PFSK-1 (cell line): ENCODE data around the gene CD2BP2.

Experiments
- FOXP2 ChIP-seq: optimal IDR thresholded peaks from 2 replicates; pipeline ENCODE3; 2011; ENCODE audit warnings: borderline replicate concordance, control low read depth, inconsistent platforms; ENCODE audit not compliant: insufficient read depth; ENCODE audit errors: extremely low read length, extremely low read depth
- POLR2AphosphoS5 ChIP-seq: IDR thresholded peaks from 2 replicates; pipeline ENCODE4 v1.6.1; 2012; ENCODE audit warnings: low read depth, mild to moderate bottlenecking, control low read depth, low read length, moderate library complexity
- SIN3A ChIP-seq: IDR thresholded peaks from 2 replicates; pipeline ENCODE4 v1.6.1; 2012; ENCODE audit warnings: mild to moderate bottlenecking, low read length, moderate library complexity, borderline replicate concordance; ENCODE audit not compliant: insufficient read depth
- TAF1 ChIP-seq: IDR thresholded peaks from 2 replicates; pipeline ENCODE4 v1.6.1; 2012; ENCODE audit warnings: low read length, control low read depth, borderline replicate concordance; ENCODE audit not compliant: insufficient read depth
- TF ChIP-seq, protein P1 (sequence below), 2 experiments: IDR thresholded peaks; 2 replicates each; pipeline versions ENCODE4 v1.6.1 to v1.8.0; 2011 to 2012; ENCODE audit warnings: low read depth in 2 of 2, low read length in 2 of 2, control low read depth in 1 of 2, inconsistent platforms in 1 of 2, mild to moderate bottlenecking in 1 of 2, moderate library complexity in 1 of 2; ENCODE audit not compliant: insufficient read depth in 1 of 2

Gene CD2BP2

DNA sequence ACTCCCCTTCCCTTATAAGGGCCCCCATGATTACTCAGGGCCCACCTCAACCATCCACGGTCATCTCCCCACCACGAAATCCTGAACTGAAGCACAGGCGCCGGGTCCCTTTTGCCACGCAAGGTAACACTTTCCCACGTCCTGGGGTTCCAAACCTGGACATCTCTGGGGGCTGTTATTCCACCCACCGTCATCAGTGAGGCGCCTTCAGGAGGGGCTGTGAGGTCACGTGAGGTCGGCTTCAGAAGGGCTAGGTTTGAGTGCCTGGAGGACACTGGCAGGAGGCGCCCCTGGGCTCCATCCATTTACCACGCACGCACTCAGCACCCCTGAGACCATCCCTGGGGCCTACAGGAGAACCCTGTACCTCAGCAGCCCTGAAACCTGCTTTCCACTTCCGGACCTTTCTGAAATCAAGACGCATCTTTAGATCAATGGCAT, 4.1 kb downstream of the CD2BP2 start:
- TF ChIP-seq, protein P1, sequence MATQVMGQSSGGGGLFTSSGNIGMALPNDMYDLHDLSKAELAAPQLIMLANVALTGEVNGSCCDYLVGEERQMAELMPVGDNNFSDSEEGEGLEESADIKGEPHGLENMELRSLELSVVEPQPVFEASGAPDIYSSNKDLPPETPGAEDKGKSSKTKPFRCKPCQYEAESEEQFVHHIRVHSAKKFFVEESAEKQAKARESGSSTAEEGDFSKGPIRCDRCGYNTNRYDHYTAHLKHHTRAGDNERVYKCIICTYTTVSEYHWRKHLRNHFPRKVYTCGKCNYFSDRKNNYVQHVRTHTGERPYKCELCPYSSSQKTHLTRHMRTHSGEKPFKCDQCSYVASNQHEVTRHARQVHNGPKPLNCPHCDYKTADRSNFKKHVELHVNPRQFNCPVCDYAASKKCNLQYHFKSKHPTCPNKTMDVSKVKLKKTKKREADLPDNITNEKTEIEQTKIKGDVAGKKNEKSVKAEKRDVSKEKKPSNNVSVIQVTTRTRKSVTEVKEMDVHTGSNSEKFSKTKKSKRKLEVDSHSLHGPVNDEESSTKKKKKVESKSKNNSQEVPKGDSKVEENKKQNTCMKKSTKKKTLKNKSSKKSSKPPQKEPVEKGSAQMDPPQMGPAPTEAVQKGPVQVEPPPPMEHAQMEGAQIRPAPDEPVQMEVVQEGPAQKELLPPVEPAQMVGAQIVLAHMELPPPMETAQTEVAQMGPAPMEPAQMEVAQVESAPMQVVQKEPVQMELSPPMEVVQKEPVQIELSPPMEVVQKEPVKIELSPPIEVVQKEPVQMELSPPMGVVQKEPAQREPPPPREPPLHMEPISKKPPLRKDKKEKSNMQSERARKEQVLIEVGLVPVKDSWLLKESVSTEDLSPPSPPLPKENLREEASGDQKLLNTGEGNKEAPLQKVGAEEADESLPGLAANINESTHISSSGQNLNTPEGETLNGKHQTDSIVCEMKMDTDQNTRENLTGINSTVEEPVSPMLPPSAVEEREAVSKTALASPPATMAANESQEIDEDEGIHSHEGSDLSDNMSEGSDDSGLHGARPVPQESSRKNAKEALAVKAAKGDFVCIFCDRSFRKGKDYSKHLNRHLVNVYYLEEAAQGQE (IDR thresholded peaks at IDR 0.05; ENCODE audit: insufficient read depth in 1 of 2, low read depth in 2 of 2, low read length in 2 of 2), result no peak
- TF ChIP-seq FOXP2 (no peak), TAF1 (no peak), POLR2AphosphoS5 (no peak), SIN3A (no peak)

DNA sequence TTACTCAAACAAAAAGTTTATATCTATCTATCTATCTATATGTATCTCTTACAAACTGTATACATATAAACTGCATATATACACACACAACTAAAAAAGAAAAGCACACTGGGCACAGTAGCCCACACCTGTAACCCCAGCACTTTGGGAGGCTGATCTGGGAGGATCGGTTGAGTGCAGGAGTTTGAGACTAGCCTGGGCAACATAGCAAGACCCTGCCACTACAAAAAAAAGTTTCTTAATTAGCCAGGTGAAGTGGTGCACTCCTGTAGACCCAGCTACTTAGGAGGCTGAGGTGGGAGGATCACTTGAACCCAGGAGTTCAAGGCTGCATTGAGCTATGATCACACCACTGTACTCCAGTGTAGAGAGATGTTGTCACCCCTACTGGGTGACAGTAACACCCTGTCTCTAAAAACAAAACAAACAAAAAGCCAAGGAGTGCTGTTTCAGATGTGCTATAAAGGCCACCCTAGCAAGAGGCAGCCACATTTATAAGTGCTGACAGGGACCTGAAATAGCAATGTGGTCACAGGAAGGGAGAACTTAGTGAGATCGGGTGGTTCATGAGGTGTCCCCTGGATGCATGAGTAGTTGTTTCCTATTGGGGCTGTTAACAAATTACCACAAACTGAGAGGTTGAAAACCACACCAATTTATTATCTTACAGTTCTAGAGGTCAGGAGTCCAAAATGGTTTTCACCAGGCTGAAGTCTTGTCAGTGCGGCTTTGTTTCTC, 4.8 kb downstream of the CD2BP2 start:
- TF ChIP-seq, protein P1 (IDR thresholded peaks at IDR 0.05; ENCODE audit: insufficient read depth in 1 of 2, low read depth in 2 of 2, low read length in 2 of 2), result no peak
- TF ChIP-seq SIN3A, result no peak
- TF ChIP-seq TAF1, result no peak
- no peak for TF ChIP-seq POLR2AphosphoS5
- TF ChIP-seq FOXP2, result no peak

DNA sequence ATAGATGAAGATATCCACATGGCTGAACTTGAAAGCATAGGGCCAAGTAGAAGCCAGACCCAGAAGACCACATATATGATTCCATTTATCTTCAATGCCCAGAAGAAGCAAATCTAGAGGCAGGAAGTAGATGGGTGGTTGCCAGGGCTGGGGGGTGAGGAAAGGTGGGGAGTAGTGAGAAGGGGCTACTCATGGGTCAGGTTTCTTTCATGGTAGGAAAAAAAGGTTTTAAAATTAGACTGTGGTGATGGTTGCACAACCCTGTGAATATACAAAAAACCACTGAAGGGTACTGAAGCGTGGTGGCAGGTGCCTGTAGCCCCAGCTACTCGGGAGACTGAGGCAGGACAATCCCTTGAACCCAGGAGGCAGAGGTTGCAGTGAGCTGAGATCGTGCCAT, 5.4 kb downstream of the CD2BP2 start:
- TF ChIP-seq FOXP2 (no peak), POLR2AphosphoS5 (no peak), TAF1 (no peak), SIN3A (no peak)
- TF ChIP-seq, protein P1 (IDR thresholded peaks at IDR 0.05; ENCODE audit: insufficient read depth in 1 of 2, low read depth in 2 of 2, low read length in 2 of 2), result no peak

DNA sequence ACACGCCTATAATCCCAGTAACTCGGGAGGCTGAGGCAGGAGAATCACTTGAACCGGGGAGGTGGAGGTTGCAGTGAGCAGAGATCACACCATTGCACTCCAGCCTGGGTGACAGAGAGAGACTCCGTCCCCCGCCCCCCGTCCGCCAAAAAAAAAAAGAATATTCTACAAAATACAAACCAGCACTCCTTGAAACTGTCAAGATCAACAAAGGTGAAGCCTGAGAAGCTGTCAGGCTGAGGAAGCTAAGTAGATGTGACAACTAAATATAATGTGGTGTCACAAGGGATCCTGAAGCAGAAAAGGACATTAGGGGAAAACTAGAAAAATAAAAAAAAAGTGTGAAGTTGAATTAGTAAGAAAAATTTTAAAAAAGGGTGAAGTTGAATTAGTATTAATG, 6.2 kb downstream of the CD2BP2 start:
- TF ChIP-seq POLR2AphosphoS5, result no peak
- TF ChIP-seq, protein P1 (IDR thresholded peaks at IDR 0.05; ENCODE audit: insufficient read depth in 1 of 2, low read depth in 2 of 2, low read length in 2 of 2), result no peak

DNA sequence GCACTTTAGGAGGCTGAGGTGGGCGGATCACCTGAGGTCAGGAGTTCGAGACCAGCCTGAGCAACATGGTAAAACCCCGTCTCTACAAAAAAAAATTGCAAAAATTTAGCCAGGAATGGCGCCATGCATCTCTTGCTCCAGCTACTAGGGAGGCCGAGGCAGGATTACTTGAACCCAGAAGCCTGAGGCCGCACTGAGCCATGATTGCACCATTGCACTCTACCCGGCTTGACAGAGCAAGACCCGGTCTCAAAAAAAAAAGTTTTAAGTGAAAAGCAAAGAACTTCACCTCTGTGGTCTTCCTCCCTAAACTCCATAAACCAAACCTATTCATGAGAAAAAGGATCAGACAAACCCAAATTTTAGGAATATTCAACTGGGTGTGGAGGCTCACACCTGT, 7.0 kb downstream of the CD2BP2 start:
- TF ChIP-seq FOXP2 (no peak), TAF1 (no peak), SIN3A (no peak), POLR2AphosphoS5 (no peak)
- TF ChIP-seq, protein P1 (IDR thresholded peaks at IDR 0.05; ENCODE audit: insufficient read depth in 1 of 2, low read depth in 2 of 2, low read length in 2 of 2), result no peak
